ENCODE results near the gene ILKAP.
A peak's percentile ranks its signal among the peaks of the same experiment; 100 is the strongest.

Gene ILKAP

GRCh38 chr2:238167761-238168160, 35.7 kb downstream of the ILKAP start:
- peak; percentile 26 for DNase-seq
- Mint-ChIP-seq H3K27me3 (peaks cover 20% of the 10 kb centered on the region), H3K4me3 (no peak overlapping the region), H3K27ac (no peak overlapping the region), H3K36me3 (ENCODE audit: low read depth) (peaks cover 53% of the 10 kb centered on the region), H3K4me1 (ENCODE audit: low read depth) (peaks cover 5% of the 10 kb centered on the region), H3K9me3 (no peaks in the 10 kb centered on the region)

- DNase-seq, result no peak
- Mint-ChIP-seq H3K36me3 (ENCODE audit: low read depth) (peaks cover 49% of the 10 kb centered on the region), H3K4me3 (no peak overlapping the region), H3K9me3 (no peaks in the 10 kb centered on the region), H3K27me3 (peaks cover 20% of the 10 kb centered on the region), H3K4me1 (ENCODE audit: low read depth) (peaks cover 5% of the 10 kb centered on the region), H3K27ac (no peak overlapping the region)
Measured at GRCh38 chr2:238167344-238167715, 36.2 kb downstream of the ILKAP start.

DNA sequence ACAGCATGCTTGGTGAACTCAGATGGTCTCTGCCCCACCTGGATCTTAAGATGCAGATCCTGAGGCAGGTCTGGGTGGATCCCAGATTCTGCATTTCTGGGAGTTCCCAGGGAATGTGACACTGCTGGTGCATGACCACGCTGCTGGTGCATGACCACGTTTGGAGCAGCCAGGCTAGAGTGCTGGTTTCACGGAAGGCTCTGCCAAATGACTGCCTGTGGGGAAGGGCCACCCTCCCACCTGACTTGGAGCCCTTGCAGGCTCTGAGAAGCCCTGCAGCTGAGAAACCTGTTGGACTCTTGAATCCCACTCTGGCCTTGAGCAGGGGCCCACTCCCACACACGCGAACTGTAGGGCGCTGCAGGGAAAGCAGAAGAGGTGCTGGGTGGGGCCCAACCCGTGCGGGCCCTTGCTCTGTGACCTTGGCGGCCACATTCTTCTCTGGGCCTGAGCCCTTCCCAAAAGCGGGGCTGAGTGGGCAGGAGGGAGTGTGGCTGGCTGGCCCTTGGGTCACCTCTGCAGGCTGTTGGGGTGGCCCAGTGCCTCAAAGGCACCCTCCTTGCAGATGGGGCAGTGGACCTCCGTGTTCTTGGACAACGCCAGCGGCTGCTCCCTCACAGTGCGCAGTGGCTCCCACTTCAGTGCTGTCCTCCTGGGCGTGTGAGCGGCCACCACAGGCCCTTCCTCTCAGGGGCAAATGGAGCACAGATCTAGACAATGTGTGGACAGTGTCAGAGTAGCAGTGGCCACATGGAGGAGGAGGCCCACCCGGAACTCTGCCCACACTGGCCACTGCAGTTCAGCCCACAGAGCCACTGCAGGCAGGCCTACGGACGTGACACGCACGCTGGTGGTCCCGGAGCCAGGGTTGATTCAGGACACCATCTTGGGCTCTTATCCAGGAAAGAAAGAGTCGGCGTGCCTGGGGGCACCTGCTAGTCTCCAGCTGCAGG, 36.8 kb downstream of the ILKAP start:
- Mint-ChIP-seq H3K27me3 (peaks cover 20% of the 10 kb centered on the region), H3K9me3 (no peaks in the 10 kb centered on the region), H3K4me3 (no peak overlapping the region), H3K4me1 (ENCODE audit: low read depth) (peaks cover 5% of the 10 kb centered on the region), H3K27ac (no peak overlapping the region), H3K36me3 (ENCODE audit: low read depth) (peaks cover 42% of the 10 kb centered on the region)
- peak; percentile 30 for DNase-seq

DNA sequence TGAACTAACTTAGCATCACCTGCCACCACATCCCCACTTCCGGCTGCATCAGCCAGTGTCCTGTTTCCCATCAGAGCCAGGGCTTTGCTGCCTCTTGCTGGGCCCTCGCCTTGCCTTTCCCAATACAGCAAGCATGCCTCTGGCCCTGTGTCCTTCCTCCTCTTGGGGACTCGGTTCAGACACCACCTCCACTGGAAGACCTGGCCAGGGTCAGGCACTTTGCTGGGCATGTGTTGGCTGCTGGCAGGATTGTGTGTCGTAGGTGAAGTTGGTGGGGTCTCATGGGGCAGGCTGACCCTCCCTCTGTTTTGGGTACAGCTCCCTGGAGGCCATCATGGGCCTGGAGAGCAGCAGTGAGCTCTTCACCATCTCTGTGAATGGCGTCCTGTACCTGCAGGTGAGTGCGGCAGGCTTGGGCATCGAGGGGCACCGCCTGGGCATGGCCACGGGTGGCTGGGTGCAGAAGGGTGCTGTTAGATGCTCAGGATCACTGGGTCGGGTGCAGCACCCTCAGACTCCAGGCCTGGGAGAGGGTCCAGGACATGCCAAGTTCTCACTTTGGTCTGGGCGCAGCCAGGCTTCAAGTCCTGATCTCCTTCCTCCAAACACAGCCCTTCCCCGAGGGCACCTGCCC, 38.1 kb downstream of the ILKAP start:
- Mint-ChIP-seq H3K27me3 (peaks cover 31% of the 10 kb centered on the region), H3K36me3 (ENCODE audit: low read depth) (peaks cover 34% of the 10 kb centered on the region), H3K4me1 (ENCODE audit: low read depth) (peaks cover 8% of the 10 kb centered on the region), H3K27ac (peak overlapping the region; percentile 59), H3K4me3 (no peak overlapping the region), H3K9me3 (no peaks in the 10 kb centered on the region)
- DNase-seq, result peak; percentile 27

DNA sequence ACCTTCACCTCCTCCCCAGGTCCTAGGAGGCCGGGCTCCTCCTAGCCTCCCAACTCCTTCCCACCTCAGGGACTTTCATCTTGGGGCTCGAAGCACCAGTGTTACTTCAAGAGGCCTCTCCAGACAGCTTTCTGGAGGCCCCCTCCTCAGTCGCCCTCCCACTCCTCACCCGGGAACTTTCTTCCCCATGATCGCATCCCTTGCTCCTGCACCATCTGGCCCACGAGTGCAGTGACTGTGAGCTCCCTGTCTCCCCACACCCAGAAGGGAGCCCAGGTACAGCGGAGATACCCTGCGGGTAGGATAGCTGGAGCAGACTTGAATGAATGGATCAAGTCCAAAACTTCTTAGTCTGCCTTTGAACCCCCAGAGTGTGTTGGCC, 38.6 kb downstream of the ILKAP start:
- Mint-ChIP-seq H3K36me3 (ENCODE audit: low read depth) (peaks cover 29% of the 10 kb centered on the region), H3K27ac (peak overlapping the region; percentile 59), H3K4me3 (no peak overlapping the region), H3K4me1 (ENCODE audit: low read depth) (peaks cover 10% of the 10 kb centered on the region), H3K27me3 (peaks cover 35% of the 10 kb centered on the region), H3K9me3 (no peaks in the 10 kb centered on the region)
- DNase-seq, result no peak

GRCh38 chr2:238163481-238164198, 39.9 kb downstream of the ILKAP start:
- peaks cover 15% of the 10 kb centered on the region for H3K4me1 Mint-ChIP-seq (ENCODE audit: low read depth)
- peaks cover 43% of the 10 kb centered on the region for H3K27me3 Mint-ChIP-seq

GRCh38 chr2:238162846-238163441, 40.6 kb downstream of the ILKAP start:
- H3K27ac Mint-ChIP-seq, result no peak overlapping the region
- no peak for DNase-seq
- peaks cover 10% of the 10 kb centered on the region for H3K36me3 Mint-ChIP-seq (ENCODE audit: low read depth)
- H3K4me3 Mint-ChIP-seq, result no peak overlapping the region
- H3K4me1 Mint-ChIP-seq (ENCODE audit: low read depth), result peaks cover 15% of the 10 kb centered on the region
- H3K27me3 Mint-ChIP-seq, result peaks cover 43% of the 10 kb centered on the region
- H3K9me3 Mint-ChIP-seq, result no peaks in the 10 kb centered on the region

More at GRCh38 chr2:238163481-238164198, 39.9 kb downstream of the ILKAP start:
- no peak for DNase-seq
- Mint-ChIP-seq H3K27ac (no peak overlapping the region), H3K4me3 (no peak overlapping the region), H3K9me3 (no peaks in the 10 kb centered on the region), H3K36me3 (ENCODE audit: low read depth) (peaks cover 17% of the 10 kb centered on the region)

- H3K27me3 Mint-ChIP-seq, result peaks cover 44% of the 10 kb centered on the region
- peaks cover 4% of the 10 kb centered on the region for H3K36me3 Mint-ChIP-seq (ENCODE audit: low read depth)
- H3K4me1 Mint-ChIP-seq (ENCODE audit: low read depth), result peaks cover 15% of the 10 kb centered on the region
- no peak overlapping the region for H3K4me3 Mint-ChIP-seq
- H3K9me3 Mint-ChIP-seq, result no peaks in the 10 kb centered on the region
- no peak for DNase-seq
- no peak overlapping the region for H3K27ac Mint-ChIP-seq
Measured at GRCh38 chr2:238162251-238162845, 41.1 kb downstream of the ILKAP start.

DNA sequence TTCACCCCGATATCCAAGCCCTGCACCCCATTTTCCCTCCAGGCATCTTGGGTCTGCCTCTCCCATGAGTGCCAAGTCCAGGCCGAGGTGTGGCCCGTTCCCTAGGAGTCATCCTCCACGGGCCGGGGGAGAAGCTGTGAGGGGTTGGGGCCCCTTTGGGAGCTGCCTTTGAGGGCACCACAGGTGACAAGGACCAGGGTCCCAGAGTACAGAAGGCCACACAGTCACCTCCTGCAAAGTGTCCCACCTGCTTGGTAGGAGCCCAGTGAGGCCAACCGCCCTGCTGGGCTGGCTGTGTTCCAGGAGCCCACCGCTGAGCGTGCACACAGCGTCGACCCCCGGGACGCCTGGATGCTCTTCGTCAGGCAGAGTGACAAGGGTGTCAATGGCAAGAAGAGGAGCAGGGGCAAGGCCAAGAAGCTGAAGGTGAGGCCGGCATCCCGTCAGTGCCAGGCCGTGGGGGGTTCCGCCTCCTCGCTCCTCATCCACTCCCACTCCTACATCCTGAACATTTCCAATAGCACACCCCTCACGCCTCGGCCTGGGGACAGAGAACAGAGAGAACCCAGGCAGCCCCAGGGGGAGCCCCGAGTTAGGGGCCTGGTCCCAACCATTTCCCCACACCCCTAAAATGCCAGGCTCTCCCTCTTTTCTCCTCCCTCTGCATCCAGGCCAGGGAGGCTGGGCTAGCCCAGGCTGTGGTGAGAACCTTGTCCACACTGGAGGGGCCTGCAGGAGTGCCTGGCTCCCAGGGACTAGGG, 42.0 kb downstream of the ILKAP start:
- H3K4me3 Mint-ChIP-seq, result no peak overlapping the region
- H3K27me3 Mint-ChIP-seq, result peaks cover 45% of the 10 kb centered on the region
- no peak overlapping the region for H3K27ac Mint-ChIP-seq
- DNase-seq, result no peak
- no peaks in the 10 kb centered on the region for H3K36me3 Mint-ChIP-seq (ENCODE audit: low read depth)
- H3K4me1 Mint-ChIP-seq (ENCODE audit: low read depth), result peaks cover 15% of the 10 kb centered on the region
- H3K9me3 Mint-ChIP-seq, result no peaks in the 10 kb centered on the region

GRCh38 chr2:238160206-238161129, 43.0 kb downstream of the ILKAP start:
- Mint-ChIP-seq H3K4me1 (ENCODE audit: low read depth) (peaks cover 15% of the 10 kb centered on the region), H3K9me3 (no peaks in the 10 kb centered on the region), H3K27me3 (peaks cover 44% of the 10 kb centered on the region), H3K27ac (no peak overlapping the region), H3K4me3 (no peak overlapping the region), H3K36me3 (ENCODE audit: low read depth) (no peaks in the 10 kb centered on the region)
- no peak for DNase-seq

GRCh38 chr2:238159661-238160205, 43.8 kb downstream of the ILKAP start:
- Mint-ChIP-seq H3K4me3 (peak overlapping the region; percentile 53), H3K27me3 (peaks cover 37% of the 10 kb centered on the region), H3K9me3 (no peaks in the 10 kb centered on the region), H3K36me3 (ENCODE audit: low read depth) (no peaks in the 10 kb centered on the region), H3K27ac (no peak overlapping the region), H3K4me1 (ENCODE audit: low read depth) (peaks cover 12% of the 10 kb centered on the region)
- no peak for DNase-seq

DNA sequence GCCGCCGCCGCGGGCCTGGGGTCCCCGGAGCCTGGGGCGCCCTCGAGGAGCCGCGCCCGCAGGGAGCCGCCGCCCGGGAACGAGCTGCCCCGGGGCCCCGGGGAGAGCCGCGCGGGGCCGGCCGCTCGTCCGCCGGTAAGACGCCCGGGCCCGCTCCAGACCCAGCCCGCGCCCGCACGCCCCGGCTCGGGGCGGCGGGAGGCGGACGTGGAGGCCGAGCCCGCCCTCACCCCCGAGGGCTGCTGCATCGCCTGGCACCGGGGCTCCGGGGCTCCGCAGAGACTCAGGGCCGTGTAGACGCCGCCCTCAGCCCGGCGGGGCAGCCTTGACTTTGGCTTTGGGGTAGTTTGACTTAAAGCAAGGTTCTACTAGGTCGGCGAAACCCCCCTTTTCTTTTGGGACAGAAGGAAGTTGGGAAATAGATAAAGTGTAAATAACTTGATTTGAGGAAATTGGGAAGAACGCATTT, 44.4 kb downstream of the ILKAP start:
- peaks cover 2% of the 10 kb centered on the region for H3K9me3 Mint-ChIP-seq
- peaks cover 10% of the 10 kb centered on the region for H3K4me1 Mint-ChIP-seq (ENCODE audit: low read depth)
- peak; percentile 57 for DNase-seq
- H3K27me3 Mint-ChIP-seq, result peaks cover 31% of the 10 kb centered on the region
- H3K27ac Mint-ChIP-seq, result no peak overlapping the region
- H3K4me3 Mint-ChIP-seq, result peak overlapping the region; percentile 53
- H3K36me3 Mint-ChIP-seq (ENCODE audit: low read depth), result no peaks in the 10 kb centered on the region

Measured in activated T-cell treated with anti-CD3 and anti-CD28 coated beads, Interleukin-2, amount 50 U/mL, for 24 hours (primary cell).